HTR-8/SVneo (cell line): Measurements from ENCODE around the gene SLC8A2.

Experiments
- DNase-seq: peaks from one replicate; pipeline ENCODE4 v3.0.0; 2011; ENCODE audit warnings: low spot score, mixed read lengths; ENCODE audit not compliant: insufficient read length
- FAIRE-seq: peaks from 2 replicates; lab custom pipeline; 2011; peaks lifted over from hg19 to GRCh38; lab: Jason Lieb, UNC

SLC8A2 gene

GRCh38 chr19:47503826-47504150, 32.1 kb upstream of the SLC8A2 start:
- DNase-seq (no peak), FAIRE-seq (no peak)

- FAIRE-seq: no peak
These were observed 31.6 kb upstream of the SLC8A2 start for GRCh38 chr19:47503130-47503825.

DNA sequence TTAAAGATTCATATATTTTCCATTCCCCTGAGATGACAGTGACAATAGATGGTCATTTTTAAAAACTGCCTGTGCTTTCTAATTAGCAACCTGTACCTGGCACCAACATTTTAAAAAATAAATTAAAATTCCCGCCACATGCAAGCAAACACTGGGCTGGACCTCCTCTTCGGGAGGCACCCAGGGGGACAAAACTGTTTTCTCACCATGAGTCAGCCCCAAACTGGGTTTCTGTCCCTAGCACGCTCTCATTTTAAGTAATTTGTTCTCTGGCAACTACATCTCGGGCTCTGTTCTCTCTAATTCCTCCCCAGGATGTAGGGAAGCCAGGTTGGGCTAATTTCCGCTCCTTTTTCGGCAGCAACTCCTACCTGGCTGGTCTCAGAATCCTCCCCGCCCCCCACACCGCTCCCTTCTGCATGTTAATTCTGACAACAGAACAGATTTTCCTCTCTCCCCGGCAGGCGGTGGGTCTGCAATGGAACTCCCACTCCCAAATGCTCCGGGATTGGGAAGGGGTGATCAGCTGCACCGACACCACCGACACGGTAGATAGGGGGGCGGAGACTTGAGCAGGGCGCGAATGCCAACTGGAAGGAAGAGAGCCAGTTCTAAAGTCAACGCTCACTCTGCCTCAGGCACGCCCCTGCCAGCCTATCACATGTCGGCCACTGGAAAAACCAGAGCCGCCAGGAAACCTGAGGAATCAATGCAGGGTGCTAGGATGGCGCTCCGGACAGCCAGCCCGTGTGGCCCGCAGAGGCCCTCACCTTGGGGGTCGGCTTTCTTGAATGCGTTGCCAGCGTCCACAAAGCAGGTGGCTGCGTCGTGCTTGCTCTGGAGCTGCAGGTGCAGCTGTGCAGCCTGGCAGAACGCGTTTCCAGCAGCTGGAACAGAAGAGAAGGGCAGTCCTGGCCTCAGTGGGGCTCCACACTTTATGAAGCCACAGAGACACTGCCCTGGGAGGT, 28.5 kb upstream of the SLC8A2 start:
- FAIRE-seq: no peak
- no peak for DNase-seq

More at GRCh38 chr19:47503130-47503825, 31.6 kb upstream of the SLC8A2 start:
- no peak for DNase-seq

DNA sequence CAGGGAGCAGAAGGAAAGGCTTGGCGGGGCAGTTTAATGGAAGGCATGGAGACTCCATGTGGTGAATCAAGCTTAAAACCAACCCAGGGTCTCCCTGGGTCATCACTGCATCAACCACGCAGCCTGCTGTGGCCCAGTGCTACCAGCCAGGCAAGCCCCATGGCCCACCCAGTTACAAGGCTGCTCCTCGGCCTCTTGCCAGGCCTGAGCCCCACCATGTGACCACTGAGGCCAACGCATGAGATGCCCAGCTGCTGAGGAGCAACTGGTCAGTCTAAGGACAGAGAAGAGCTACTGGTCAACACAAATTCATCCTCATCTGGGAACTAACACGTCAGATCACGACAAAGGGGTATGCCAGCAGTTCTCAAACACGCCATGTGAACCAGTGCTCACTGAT, 27.7 kb upstream of the SLC8A2 start:
- DNase-seq: no peak

GRCh38 chr19:47498561-47498960, 26.9 kb upstream of the SLC8A2 start:
- DNase-seq: no peak
- no peak for FAIRE-seq

More for the DNA sequence above, 27.7 kb upstream of the SLC8A2 start:
- no peak for FAIRE-seq

DNA sequence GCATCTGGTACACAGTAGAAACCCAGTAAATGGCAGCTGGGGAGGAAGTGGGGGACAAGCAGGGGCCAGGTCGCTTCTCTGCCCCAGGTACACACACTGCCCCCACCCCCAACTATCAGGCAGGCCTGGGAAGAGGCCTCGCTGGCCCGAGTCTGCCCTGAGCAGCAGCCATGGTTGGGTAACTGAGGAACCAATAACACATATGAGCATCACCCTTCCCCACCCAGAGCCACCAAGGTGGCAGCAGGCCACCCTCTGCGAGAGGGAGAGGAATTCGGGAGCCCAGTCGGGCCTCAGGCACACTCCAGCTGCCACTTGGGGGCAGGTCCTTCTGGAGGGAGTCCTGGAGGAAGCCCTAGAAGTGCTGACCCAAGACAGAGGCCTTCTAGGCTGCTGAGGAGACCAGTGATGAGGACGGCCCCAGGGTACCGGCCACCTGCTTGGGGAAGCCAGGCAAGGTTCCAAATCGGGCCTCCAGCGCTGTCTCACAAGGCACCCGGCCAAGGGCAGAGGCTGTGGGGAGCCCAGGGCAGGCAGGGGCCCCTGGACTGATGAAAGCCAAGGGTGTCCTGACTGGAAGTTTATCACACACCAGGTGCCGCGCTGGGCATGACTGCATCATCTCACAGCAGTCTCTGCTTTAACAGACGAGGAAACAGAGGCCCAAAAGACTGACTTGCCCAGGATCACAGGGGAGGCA, 26.3 kb upstream of the SLC8A2 start:
- FAIRE-seq (no peak), DNase-seq (no peak)

DNA sequence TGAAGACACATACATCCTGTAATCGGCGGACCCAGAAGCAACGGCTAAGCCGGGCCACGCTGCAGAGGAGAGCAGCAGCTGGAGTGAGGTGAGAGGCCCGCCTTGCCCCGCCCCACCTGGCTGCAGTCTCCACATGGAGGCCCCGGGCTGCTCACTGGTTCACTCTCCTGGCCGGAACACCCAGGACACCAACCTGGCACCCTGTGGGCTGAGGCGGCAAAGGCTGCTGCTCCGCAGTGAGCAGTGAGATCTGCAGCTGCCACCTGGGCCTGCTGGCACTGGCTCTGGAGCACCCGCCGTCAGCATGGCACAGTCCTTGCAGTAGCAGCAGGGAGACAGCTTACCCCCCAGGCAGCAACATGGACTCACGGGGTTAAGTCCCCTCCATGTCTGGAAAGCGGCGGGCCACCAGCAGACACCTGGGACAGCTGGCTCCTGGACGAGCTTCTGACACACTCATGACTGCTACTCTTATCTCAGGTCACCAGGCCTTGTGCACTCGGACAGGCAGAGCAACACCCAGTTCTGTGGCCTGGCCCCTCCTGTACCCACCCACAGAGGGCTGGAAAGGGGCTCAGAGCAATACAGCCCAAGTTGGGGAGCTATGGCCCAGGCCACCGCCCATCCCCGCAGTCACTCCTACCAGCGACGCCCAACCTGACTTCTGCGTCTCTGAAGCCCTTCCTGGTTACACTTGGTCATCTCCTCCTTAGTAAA, 25.5 kb upstream of the SLC8A2 start:
- DNase-seq (no peak), FAIRE-seq (no peak)

DNA sequence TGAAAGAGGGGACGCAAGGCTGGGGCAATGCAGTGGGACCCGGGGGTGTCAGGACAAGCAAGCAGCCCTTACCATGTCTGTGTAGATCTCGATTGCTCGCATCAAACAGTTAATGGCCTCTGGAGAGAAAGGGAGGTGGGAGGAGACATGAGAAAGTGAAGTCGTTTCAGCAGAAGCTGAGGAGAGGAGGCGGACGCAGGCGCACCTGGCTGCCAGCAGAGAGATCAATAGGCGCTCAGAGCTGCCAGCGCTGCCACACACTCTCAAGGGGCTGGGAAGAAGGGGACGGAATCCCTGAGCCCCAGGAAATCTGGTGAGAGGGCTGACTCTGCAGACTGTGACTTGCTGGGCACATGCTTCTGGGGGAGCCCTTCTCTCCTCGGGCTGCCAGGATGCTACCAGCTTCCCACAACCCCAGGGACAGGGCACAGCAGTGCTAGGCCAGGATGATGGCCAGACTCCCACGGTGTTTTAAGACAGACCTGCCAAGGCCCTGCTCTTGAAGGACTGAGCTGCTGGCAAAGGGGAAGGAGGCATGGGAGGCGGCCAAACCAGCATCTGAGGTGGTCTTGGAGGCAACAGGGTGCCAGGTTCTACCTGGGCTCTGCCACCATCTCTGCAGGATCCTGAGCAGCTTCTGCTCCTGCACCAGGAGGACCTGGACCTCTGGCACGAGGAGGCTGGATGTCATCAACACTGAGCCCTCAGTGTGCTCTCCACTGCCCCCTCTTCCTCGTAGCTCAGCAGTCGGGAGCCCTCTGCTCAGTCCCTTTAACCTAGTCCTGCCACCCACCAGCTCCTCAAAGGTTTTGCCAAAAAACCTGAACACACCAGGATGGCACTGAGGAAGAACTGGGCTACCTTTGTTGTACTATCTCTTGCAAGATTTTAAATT, 24.0 kb upstream of the SLC8A2 start:
- no peak for DNase-seq
- no peak for FAIRE-seq

DNA sequence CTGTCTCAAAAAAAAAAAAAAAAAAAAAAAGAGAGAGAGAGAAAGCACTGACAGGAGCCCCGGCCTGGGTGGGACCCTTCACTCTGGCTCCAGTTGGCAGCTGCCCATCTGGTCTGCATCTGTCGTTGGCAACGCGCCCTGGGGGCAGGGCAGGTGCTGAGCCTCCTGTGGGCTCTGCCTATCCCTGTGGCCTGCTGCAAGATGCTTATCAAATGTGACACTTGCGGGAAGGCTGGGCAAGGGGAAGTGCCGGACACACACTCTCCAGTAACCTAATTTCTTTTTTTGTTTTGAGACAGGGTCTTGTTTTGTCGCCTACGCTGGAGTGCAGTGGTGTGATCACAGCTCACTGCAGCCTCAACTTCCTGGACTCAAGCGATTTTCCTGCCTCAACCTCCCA, 23.0 kb upstream of the SLC8A2 start:
- FAIRE-seq (no peak), DNase-seq (no peak)

DNA sequence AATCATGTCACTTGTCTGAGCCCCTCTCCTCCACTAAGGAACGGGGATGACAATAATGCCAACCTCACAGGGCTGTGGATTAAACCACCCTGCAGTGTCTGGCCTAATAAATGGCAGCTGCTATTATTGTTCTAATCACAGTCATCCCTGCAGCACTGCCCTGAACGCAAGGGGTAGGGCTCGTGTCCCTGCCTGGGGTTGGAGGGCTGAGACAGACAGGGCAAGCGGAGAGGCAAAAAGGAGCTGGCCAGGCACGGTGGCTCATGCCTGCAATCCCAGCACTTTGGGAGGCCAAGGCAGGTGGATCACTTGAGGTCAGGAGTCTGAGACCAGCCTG, 22.5 kb upstream of the SLC8A2 start:
- DNase-seq (no peak), FAIRE-seq (no peak)

- no peak for FAIRE-seq
- no peak for DNase-seq
These were observed 21.9 kb upstream of the SLC8A2 start for GRCh38 chr19:47493378-47494210.

- no peak for DNase-seq
- no peak for FAIRE-seq
These were observed 21.1 kb upstream of the SLC8A2 start for GRCh38 chr19:47492571-47493377.

DNA sequence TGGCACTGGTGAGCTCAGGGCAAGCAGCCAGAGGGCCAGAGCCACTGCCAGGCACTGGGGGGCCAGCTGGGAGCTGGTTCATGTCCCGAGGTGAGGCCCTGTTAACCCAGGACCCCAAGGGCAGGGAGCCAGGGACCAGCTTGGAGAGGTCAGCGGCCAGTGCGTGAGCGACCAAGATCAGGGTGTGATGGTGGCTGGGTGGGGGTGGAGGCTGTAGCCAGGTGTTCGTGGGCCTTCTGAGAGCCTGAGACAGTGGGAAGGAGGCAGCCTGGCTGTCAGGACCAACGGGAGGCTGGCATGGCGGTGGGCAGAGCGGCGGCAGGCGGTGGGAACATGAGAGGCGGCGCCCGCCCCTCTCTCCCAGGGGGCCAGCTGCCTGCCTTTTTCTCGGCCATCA, 20.4 kb upstream of the SLC8A2 start:
- no peak for DNase-seq
- no peak for FAIRE-seq

- FAIRE-seq (no peak), DNase-seq (no peak)
These were observed 19.9 kb upstream of the SLC8A2 start for GRCh38 chr19:47491358-47492136.

DNA sequence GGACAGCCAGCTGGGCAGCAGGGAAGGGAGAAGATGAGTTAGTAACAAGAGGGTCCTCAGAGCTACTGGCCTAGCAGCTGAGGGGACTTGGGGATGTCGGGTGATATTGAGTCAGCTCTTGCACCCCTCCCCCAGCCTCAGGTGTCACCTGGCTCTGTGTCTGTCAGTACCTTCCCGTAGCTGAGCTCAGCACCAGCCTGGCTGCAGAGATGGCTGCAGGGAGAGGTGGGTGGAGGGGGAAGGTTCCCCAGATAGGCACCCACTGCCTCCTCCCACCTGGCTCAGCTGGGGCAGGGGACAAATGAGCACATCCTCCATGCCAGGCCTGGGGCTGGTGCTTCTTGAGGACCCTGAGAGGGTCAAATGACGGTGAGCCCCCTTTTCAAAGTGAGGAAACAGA, 19.2 kb upstream of the SLC8A2 start:
- FAIRE-seq (no peak), DNase-seq (no peak)

DNA sequence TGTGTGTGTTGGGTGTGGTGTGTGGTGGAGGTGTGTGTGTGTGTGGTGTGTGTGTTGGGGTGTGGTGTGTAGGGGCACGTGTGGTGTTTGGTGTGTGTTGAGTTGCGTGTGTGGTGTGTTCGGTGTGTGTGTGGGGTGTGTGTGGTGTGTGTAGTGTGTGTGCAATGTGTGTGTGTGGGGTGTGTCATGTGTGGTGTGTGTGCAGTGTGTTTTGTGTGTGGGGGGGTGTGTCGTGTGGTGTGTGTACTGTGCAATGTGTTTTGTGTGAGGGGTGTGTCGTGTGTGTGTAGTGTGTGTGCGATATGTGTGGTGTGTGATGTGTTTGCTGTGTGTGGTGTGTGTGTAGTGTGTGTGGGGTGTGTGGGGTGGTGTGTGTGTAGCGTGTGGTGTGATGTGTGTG, 18.3 kb upstream of the SLC8A2 start:
- FAIRE-seq (peak; percentile 100), DNase-seq (no peak)
